Natural killer cell (primary cell): Measurements from ENCODE around the gene KCP. TPM values are rescaled to one million over a fixed set of nuclear protein-coding genes. Genes with fewer than 3 reads are reported as not detected.

Source experiments
- ATAC-seq, 3 donors: fragments of 150-1000 bp in 2 of 3; fragments of 200-7000 bp in 1 of 3; cut with Tn5 transposase; 1 replicate in 1 of 3; 2 replicates in 2 of 3; pipeline ENCODE4 v1.10.0; 2021; ENCODE audit warnings: mild to moderate bottlenecking in 2 of 3, moderate library complexity in 2 of 3
- DNase-seq, 2 donors: peaks; one replicate each; pipeline versions ENCODE4 v3.0.0 to v3.0.0-alpha.2; 2013 to 2021; ENCODE audit warnings: mixed read lengths in 1 of 2
- H3K27ac ChIP-seq: one replicate; pipeline ENCODE4 v1.5.1; 2013; ENCODE audit warnings: mild to moderate bottlenecking, low read length
- H3K27me3 ChIP-seq: one replicate; pipeline ENCODE4 v1.6.1; 2013; ENCODE audit warnings: low read length; ENCODE audit not compliant: control insufficient read depth, insufficient read depth
- H3K36me3 ChIP-seq: one replicate; pipeline ENCODE4 v1.6.1; 2013; ENCODE audit warnings: low read length; ENCODE audit not compliant: control insufficient read depth, insufficient read depth
- H3K4me1 ChIP-seq: one replicate; pipeline ENCODE4 v1.6.1; 2013; ENCODE audit warnings: low read length; ENCODE audit not compliant: control insufficient read depth, insufficient read depth
- H3K4me3 ChIP-seq: one replicate; pipeline ENCODE4 v1.5.1; 2013; ENCODE audit warnings: low read length
- H3K9me3 ChIP-seq: one replicate; pipeline ENCODE4 v1.6.1; 2013; ENCODE audit warnings: low read length; ENCODE audit not compliant: control insufficient read depth, insufficient read depth
- H3K27ac Mint-ChIP-seq, 2 donors: one replicate each; pipeline ENCODE4 v1.8.0; 2022; ENCODE audit warnings: mild to moderate bottlenecking in 2 of 2, mixed read lengths in 2 of 2, moderate library complexity in 1 of 2
- H3K27me3 Mint-ChIP-seq, 2 donors: one replicate each; pipeline ENCODE4 v1.8.0; 2022; ENCODE audit warnings: low read depth in 2 of 2, mixed read lengths in 2 of 2
- H3K36me3 Mint-ChIP-seq: one replicate; pipeline ENCODE4 v1.8.0; 2022; ENCODE audit warnings: mixed read lengths
- H3K4me1 Mint-ChIP-seq, 2 donors: one replicate each; pipeline ENCODE4 v1.8.0; 2022; ENCODE audit warnings: mixed read lengths in 2 of 2
- H3K4me3 Mint-ChIP-seq: one replicate; pipeline ENCODE4 v1.8.0; 2022; ENCODE audit warnings: mild to moderate bottlenecking, moderate library complexity, mixed read lengths
- H3K9me3 Mint-ChIP-seq, 2 donors: one replicate each; pipeline ENCODE4 v1.8.0; 2022; ENCODE audit warnings: mixed read lengths in 2 of 2
- CTCF ChIP-seq: fragments of 200-600 bp; IDR thresholded peaks from one replicate; pipeline ENCODE4 v1.8.0; 2022; ENCODE audit warnings: antibody characterized with exemption
- WGBS: methylation state at CpG from one replicate; pipeline ENCODE4 v1.1.7; 2013; ENCODE audit warnings: missing lambda C conversion rate; ENCODE audit not compliant: insufficient coverage; 5-methylcytosine and 5-hydroxymethylcytosine counted together
- intact Hi-C: fragments of 100-400 bp; cut with micrococcal nuclease; formaldehyde crosslinking; loops from one replicate; pipeline ENCODE4 v1.14.2; 2022
- total RNA-seq, 4 donors: library from RNA; stranded (reverse); fragments of 120-200 nt in 1 of 4; gene quantifications; one replicate each; pipeline versions ENCODE4 v1.2.3 to v1.2.4, GENCODE V29; 2013 to 2022

Gene KCP
- total RNA-seq, 3 donors from 2014 or later (not counting 1 experiment from before 2014, with no cell fraction given), result 0.49 to 0.95 TPM; not detected in 1

DNA sequence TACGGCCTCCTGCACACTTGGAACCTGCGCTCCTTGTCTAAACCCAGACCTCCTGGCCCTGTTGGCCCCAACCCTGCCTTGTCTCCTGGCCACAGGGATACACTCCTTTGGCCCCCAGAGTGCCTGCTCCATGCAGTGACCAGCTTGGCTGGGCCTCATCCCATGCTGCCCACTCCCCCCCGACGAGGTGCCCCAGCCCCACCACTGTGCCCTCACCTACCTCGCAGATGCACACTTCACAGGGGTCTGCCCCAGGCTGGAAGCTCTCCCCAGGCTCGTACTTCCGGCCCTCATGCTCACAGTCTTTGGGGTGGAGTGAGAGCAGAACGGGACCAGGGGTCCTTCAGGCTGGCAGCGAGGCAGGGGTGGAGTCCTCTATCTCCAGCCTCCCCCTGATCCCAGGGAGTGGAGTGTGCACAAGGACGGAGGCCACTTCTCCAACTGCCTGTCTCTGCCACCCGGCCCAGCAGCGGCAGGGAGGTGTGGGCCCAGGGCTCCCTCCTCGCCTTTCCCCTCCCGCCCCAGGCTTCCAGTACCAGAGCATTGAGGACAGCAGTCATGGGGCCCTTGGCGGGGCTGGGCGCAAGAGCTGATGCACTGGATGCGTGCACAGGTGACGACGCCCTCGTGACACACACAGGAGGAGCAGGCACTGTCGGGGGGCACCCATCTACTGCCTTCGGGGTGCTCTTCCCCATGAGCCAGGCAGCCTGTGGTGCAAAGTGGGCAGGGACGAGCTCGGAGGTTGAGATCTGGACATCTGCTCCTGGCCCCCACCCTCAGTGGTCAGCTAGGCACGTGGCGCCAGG is 25.7 kb downstream of the KCP start:
- no peaks in the 10 kb centered on the region for H3K4me1 ChIP-seq
- 91% methylated on average over 26 of the region's 26 CpGs for WGBS
- DNase-seq (no peak), ATAC-seq (no peak)
- H3K4me3 Mint-ChIP-seq, result no peak overlapping the region
- H3K4me3 ChIP-seq, result no peak overlapping the region
- H3K9me3 Mint-ChIP-seq, result no peaks in the 10 kb centered on the region
- TF ChIP-seq CTCF, result no peak
- H3K36me3 ChIP-seq, result no peaks in the 10 kb centered on the region
- no peak overlapping the region for H3K27ac ChIP-seq
- H3K27ac Mint-ChIP-seq, result no peak overlapping the region
- H3K27me3 ChIP-seq, result peaks cover 2% of the 10 kb centered on the region
- H3K9me3 ChIP-seq, result no peaks in the 10 kb centered on the region
- peaks cover 0 to 6% of the 10 kb centered on the region in 2 donors for H3K27me3 Mint-ChIP-seq
- no peaks in the 10 kb centered on the region for H3K4me1 Mint-ChIP-seq
- H3K36me3 Mint-ChIP-seq, result no peaks in the 10 kb centered on the region
- intact Hi-C loops, result loop anchor here (5.0 kb wide), 2 partner anchors 42 to 407 kb away; partner anchors contain the start of gene METTL2B

- Histone ChIP-seq H3K27me3 (peaks cover 2% of the 10 kb centered on the region), H3K9me3 (no peaks in the 10 kb centered on the region), H3K27ac (no peak overlapping the region), H3K4me1 (no peaks in the 10 kb centered on the region), H3K4me3 (peak overlapping the region; percentile 26), H3K36me3 (no peaks in the 10 kb centered on the region)
- no peaks in the 10 kb centered on the region for H3K36me3 Mint-ChIP-seq
- peak; percentile 96 for TF ChIP-seq CTCF
- ATAC-seq (peak; percentile 76 to 95 (median 89)), DNase-seq (peak; percentile 82 to 92)
- no peak overlapping the region for H3K27ac Mint-ChIP-seq
- intact Hi-C loops, result loop anchor here (2.0 to 5.0 kb wide), 4 partner anchors 42 to 457 kb away; partner anchors contain the start of gene METTL2B
- H3K27me3 Mint-ChIP-seq, result peaks cover 0 to 3% of the 10 kb centered on the region in 2 donors
- no peak overlapping the region for H3K4me3 Mint-ChIP-seq
- no peaks in the 10 kb centered on the region for H3K4me1 Mint-ChIP-seq
- no peaks in the 10 kb centered on the region for H3K9me3 Mint-ChIP-seq
- 38% methylated on average over 17 of the region's 19 CpGs for WGBS
Measured at GRCh38 chr7:128883622-128884448, 26.7 kb downstream of the KCP start.

DNA sequence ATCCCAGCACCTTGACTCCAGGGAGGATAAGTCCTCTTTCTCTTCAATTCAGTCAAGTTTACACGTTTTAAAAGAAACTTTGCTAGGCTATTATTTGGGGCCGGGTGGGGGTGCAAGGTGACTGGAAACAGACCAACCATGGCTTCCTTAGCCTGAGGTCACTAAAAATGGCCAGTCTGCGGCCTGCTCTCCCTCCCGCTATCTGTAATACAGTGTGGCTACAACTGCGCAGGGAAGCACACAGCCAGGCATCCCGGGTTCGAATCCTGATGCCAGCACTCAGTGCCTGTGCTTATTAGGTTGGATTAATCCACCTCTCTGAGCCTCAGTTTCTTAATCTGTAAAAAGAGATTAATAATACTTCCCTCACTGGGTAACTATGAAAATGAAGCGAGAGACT is 28.4 kb downstream of the KCP start:
- Mint-ChIP-seq H3K9me3 (no peaks in the 10 kb centered on the region), H3K4me1 (no peaks in the 10 kb centered on the region), H3K27ac (no peak overlapping the region), H3K36me3 (no peaks in the 10 kb centered on the region), H3K4me3 (no peak overlapping the region), H3K27me3 (peaks cover 0 to 3% of the 10 kb centered on the region in 2 donors)
- H3K27ac ChIP-seq, result no peak overlapping the region
- no peaks in the 10 kb centered on the region for H3K9me3 ChIP-seq
- intact Hi-C loops, result loop anchor here (2.0 to 5.0 kb wide), 4 partner anchors 40 to 455 kb away; partner anchors contain the start of gene METTL2B
- 90% methylated on average over 8 of the region's 8 CpGs for WGBS
- no peak for ATAC-seq
- no peaks in the 10 kb centered on the region for H3K36me3 ChIP-seq
- no peak overlapping the region for H3K4me3 ChIP-seq
- TF ChIP-seq CTCF, result no peak
- no peaks in the 10 kb centered on the region for H3K4me1 ChIP-seq
- H3K27me3 ChIP-seq, result no peaks in the 10 kb centered on the region
- no peak for DNase-seq
